IMR-90 (cell line): ENCODE measurements around the gene SLC35D3. TPM values are rescaled to one million over a fixed set of nuclear protein-coding genes. Genes with fewer than 3 reads are reported as not detected.

Experiments used
- ATAC-seq: fragments of 200-7000 bp; cut with Tn5 transposase; 2 replicates; pipeline ENCODE4 v1.9.1; 2020; ENCODE audit warnings: low read depth, mild to moderate bottlenecking, moderate library complexity
- BruUV-seq: library from RNA; stranded (reverse); fragments of 400-500 nt; replicated peaks from 2 replicates; lab custom pipeline; 2021; lab: Mats Ljungman, UMichigan
- CTCF ChIA-PET: fragments of 300-600 bp; formaldehyde crosslinking; extraction: SDS; loops from one replicate; lab custom pipeline; 2021; ENCODE audit warnings: antibody characterized with exemption; lab: Yijun Ruan, JAX
- POLR2A ChIA-PET: fragments of 300-600 bp; sonication (Branson Sonifier 250); formaldehyde crosslinking; loops from one replicate; lab custom pipeline; 2022; ENCODE audit warnings: antibody characterized with exemption; ENCODE audit not compliant: unreplicated experiment; lab: Charles Lee
- DNase-seq: peaks from one replicate; pipeline ENCODE4 v3.0.0; 2013
- H2AFZ ChIP-seq: replicated peaks from 2 replicates; pipeline ENCODE3; 2013; ENCODE audit warnings: low read length, mild to moderate bottlenecking; ENCODE audit not compliant: poor library complexity
- H2AK5ac ChIP-seq: 2 replicates; pipeline ENCODE4 v1.6.1; 2013; ENCODE audit warnings: low read depth, low read length, inconsistent platforms
- H2AK9ac ChIP-seq: replicated peaks from 2 replicates; pipeline ENCODE3; 2013; ENCODE audit warnings: mild to moderate bottlenecking, low read depth, low read length, moderate library complexity; ENCODE audit not compliant: poor library complexity
- H2BK120ac ChIP-seq: 2 replicates; pipeline ENCODE4 v1.6.1; 2013; ENCODE audit warnings: low read depth, low read length, inconsistent platforms
- H2BK15ac ChIP-seq: 3 replicates; pipeline ENCODE4 v1.6.1; 2013; ENCODE audit warnings: low read depth, low read length, inconsistent platforms
- H2BK20ac ChIP-seq: 2 replicates; pipeline ENCODE4 v1.6.1; 2013; ENCODE audit warnings: low read depth, mild to moderate bottlenecking, inconsistent platforms, low read length, moderate library complexity
- H2BK5ac ChIP-seq: 2 replicates; pipeline ENCODE4 v1.6.1; 2013; ENCODE audit warnings: mild to moderate bottlenecking, low read depth, low read length, inconsistent platforms; ENCODE audit not compliant: poor library complexity, severe bottlenecking
- H3K14ac ChIP-seq: replicated peaks from 2 replicates; pipeline ENCODE4 v1.6.1; 2013; ENCODE audit warnings: low read depth, low read length, inconsistent platforms
- H3K18ac ChIP-seq: 2 replicates; pipeline ENCODE4 v1.6.1; 2013; ENCODE audit warnings: low read depth, low read length, control low read depth
- H3K23ac ChIP-seq: 2 replicates; pipeline ENCODE4 v1.6.1; 2013; ENCODE audit warnings: low read depth, low read length, inconsistent platforms
- H3K27ac ChIP-seq: 2 replicates; pipeline ENCODE4 v1.5.1; 2013; ENCODE audit warnings: mild to moderate bottlenecking, control low read depth, low read length; ENCODE audit not compliant: insufficient read depth
- H3K27me3 ChIP-seq: 2 replicates; pipeline ENCODE4 v1.6.1; 2013; ENCODE audit warnings: low read length; ENCODE audit not compliant: control insufficient read depth, insufficient read depth
- H3K36me3 ChIP-seq: 2 replicates; pipeline ENCODE4 v1.6.1; 2013; ENCODE audit warnings: low read length, mixed read lengths; ENCODE audit not compliant: control insufficient read depth, insufficient read depth
- H3K4ac ChIP-seq: 2 replicates; pipeline ENCODE4 v1.6.1; 2013; ENCODE audit warnings: low read depth, low read length, inconsistent platforms
- H3K4me1 ChIP-seq: 2 replicates; pipeline ENCODE4 v1.6.1; 2013; ENCODE audit warnings: low read length, mixed read lengths; ENCODE audit not compliant: control insufficient read depth, insufficient read depth
- H3K4me2 ChIP-seq: 2 replicates; pipeline ENCODE4 v1.6.1; 2013; ENCODE audit warnings: low read depth, mild to moderate bottlenecking, control low read depth, low read length, moderate library complexity
- H3K4me3 ChIP-seq: 2 replicates; pipeline ENCODE4 v1.5.1; 2013; ENCODE audit warnings: low read depth, mild to moderate bottlenecking, control low read depth, low read length, moderate library complexity; ENCODE audit not compliant: insufficient read depth
- H3K56ac ChIP-seq: 2 replicates; pipeline ENCODE4 v1.6.1; 2013; ENCODE audit warnings: low read length, inconsistent platforms; ENCODE audit not compliant: insufficient read depth; ENCODE audit errors: extremely low read depth
- H3K79me1 ChIP-seq, 2 experiments: 2 replicates each; pipeline ENCODE4 v1.6.1; 2013; ENCODE audit warnings: low read length in 2 of 2, inconsistent platforms in 1 of 2, low read depth in 1 of 2
- H3K9ac ChIP-seq: 2 replicates; pipeline ENCODE4 v1.6.1; 2013; ENCODE audit warnings: low read depth, low read length, control low read depth
- H3K9me1 ChIP-seq: 2 replicates; pipeline ENCODE4 v1.6.1; 2013; ENCODE audit warnings: low read length, inconsistent platforms; ENCODE audit not compliant: insufficient read depth
- H3K9me3 ChIP-seq: 2 replicates; pipeline ENCODE4 v1.6.1; 2013; ENCODE audit warnings: low read length; ENCODE audit not compliant: control insufficient read depth, insufficient read depth
- H4K20me1 ChIP-seq: 2 replicates; pipeline ENCODE4 v1.6.1; 2013; ENCODE audit warnings: low read length, inconsistent platforms; ENCODE audit not compliant: insufficient read depth
- H4K5ac ChIP-seq: 2 replicates; pipeline ENCODE4 v1.6.1; 2013; ENCODE audit warnings: mild to moderate bottlenecking, low read depth, low read length, control low read depth
- H4K8ac ChIP-seq, 2 experiments: 2 replicates each; pipeline ENCODE4 v1.6.1; 2013; ENCODE audit warnings: low read depth in 2 of 2, low read length in 2 of 2, control low read depth in 1 of 2, inconsistent platforms in 1 of 2
- H4K91ac ChIP-seq: 2 replicates; pipeline ENCODE4 v1.6.1; 2013; ENCODE audit warnings: low read depth, low read length, inconsistent platforms; ENCODE audit not compliant: insufficient read depth
- BHLHE40 ChIP-seq: fragments of 150-350 bp; IDR thresholded peaks from 2 replicates; pipeline ENCODE4 v1.6.1; 2016; ENCODE audit warnings: mild to moderate bottlenecking, low read depth, low read length
- CEBPB ChIP-seq: IDR thresholded peaks from 2 replicates; pipeline ENCODE4 v1.6.1; 2012; ENCODE audit warnings: low read depth, low read length, improper control_type of control experiment
- CHD1 ChIP-seq: IDR thresholded peaks from 2 replicates; pipeline ENCODE4 v1.6.1; 2012; ENCODE audit warnings: low read depth, low read length, improper control_type of control experiment
- MAZ ChIP-seq: IDR thresholded peaks from 2 replicates; pipeline ENCODE4 v1.6.1; 2012; ENCODE audit warnings: low read depth, mild to moderate bottlenecking, low read length, improper control_type of control experiment, moderate library complexity, borderline replicate concordance
- NFE2L2 ChIP-seq: fragments of 150-350 bp; IDR thresholded peaks from 2 replicates; pipeline ENCODE4 v1.6.1; 2016; ENCODE audit warnings: low read depth, mild to moderate bottlenecking, low read length
- POLR2A ChIP-seq: IDR thresholded peaks from 2 replicates; pipeline ENCODE4 v1.6.1; 2012; ENCODE audit warnings: mild to moderate bottlenecking, low read depth, low read length
- RAD21 ChIP-seq: IDR thresholded peaks from 2 replicates; pipeline ENCODE4 v1.6.1; 2012; ENCODE audit warnings: low read length, improper control_type of control experiment
- RCOR1 ChIP-seq: IDR thresholded peaks from 2 replicates; pipeline ENCODE4 v1.6.1; 2012; ENCODE audit warnings: mild to moderate bottlenecking, low read length, improper control_type of control experiment; ENCODE audit not compliant: insufficient replicate concordance
- RFX5 ChIP-seq: IDR thresholded peaks from 2 replicates; pipeline ENCODE4 v1.8.0; 2012; ENCODE audit warnings: low read depth, mild to moderate bottlenecking, low read length, moderate library complexity
- WGBS, 2 experiments: methylation state at CpG; one replicate each; pipeline versions ENCODE4 v1.1.5 to v1.1.7; 2013; ENCODE audit warnings: missing lambda C conversion rate in 2 of 2; ENCODE audit not compliant: insufficient read length in 1 of 2; ENCODE audit errors: extremely low coverage in 2 of 2; 5-methylcytosine and 5-hydroxymethylcytosine counted together
- dilution Hi-C: fragments of 300-500 bp; cut with HindIII; formaldehyde crosslinking; loops from one replicate; pipeline ENCODE4 v1.14.3; 2018; ENCODE audit warnings: low sequenced_read_pairs; ENCODE audit not compliant: unreplicated experiment
- in situ Hi-C: fragments of 300-500 bp; cut with MboI; formaldehyde crosslinking; loops from 3 replicates; pipeline ENCODE4 v1.14.3; 2019; ENCODE audit warnings: low sequenced_read_pairs, inconsistent platforms, mixed read lengths
- intact Hi-C: fragments of 100-400 bp; cut with micrococcal nuclease; formaldehyde crosslinking; loops from 2 replicates; pipeline ENCODE4 v1.10.0; 2022
- polyA plus RNA-seq, 3 experiments: library from polyadenylated mRNA; depleted of rRNA; stranded (reverse); fragments of >200 nt; gene quantifications; 2 replicates each; pipeline ENCODE4 v1.2.3, GENCODE V29; 2012; ENCODE audit warnings: low replicate concordance in 1 of 3
- total RNA-seq: library from RNA; depleted of rRNA; stranded (reverse); fragments of >200 nt; gene quantifications from 2 replicates; pipeline ENCODE4 v1.2.3, GENCODE V29; 2012
- TF ChIP-seq, protein P1 (sequence below): conservative IDR thresholded peaks from 2 replicates; pipeline ENCODE4 v1.5.1; 2012; ENCODE audit warnings: mild to moderate bottlenecking, low read depth, low read length, improper control_type of control experiment
- TF ChIP-seq, protein P2 (sequence below): fragments of 150-350 bp; IDR thresholded peaks from 2 replicates; pipeline ENCODE4 v1.6.1; 2017; ENCODE audit warnings: mild to moderate bottlenecking, antibody characterized with exemption, low read length, low read depth

Gene SLC35D3
- total and polyA plus RNA-seq, 2 of the 4 experiments (the other 2 are of a cell fraction) = not detected

DNA sequence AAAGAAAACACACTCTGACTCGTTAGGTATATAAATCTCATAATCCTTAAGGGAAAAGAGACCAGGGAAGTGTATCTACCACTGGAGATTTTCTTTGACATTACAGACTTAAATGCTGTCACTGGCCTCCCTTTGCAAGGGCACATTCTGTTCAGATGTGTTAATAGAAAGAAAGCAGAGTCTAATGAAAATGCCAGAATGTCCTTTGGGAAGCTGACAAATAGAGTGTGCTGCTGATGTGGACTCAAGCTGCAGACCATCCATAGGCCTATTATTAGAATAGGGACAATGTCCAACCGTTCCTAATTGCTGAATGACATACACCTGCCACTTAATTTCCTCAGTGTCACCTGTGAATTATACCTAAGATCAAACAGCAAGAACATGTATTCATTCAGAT, 41.2 kb downstream of the SLC35D3 start:
- Histone ChIP-seq H3K56ac (no peak overlapping the region), H4K8ac (no peak overlapping the region), H3K4ac (no peak overlapping the region), H3K4me1 (no peaks in the 10 kb centered on the region), H4K5ac (no peak overlapping the region), H3K27me3 (peaks cover 8% of the 10 kb centered on the region), H3K4me2 (no peak overlapping the region), H3K79me1 (no peaks in the 10 kb centered on the region), H2BK15ac (no peak overlapping the region), H3K9ac (no peak overlapping the region), H3K18ac (no peak overlapping the region), H3K27ac (no peak overlapping the region), H4K91ac (no peak overlapping the region), H2AK5ac (no peak overlapping the region), H3K9me1 (no peaks in the 10 kb centered on the region), H3K36me3 (no peaks in the 10 kb centered on the region), H2AK9ac (no peak overlapping the region), H2BK20ac (no peak overlapping the region), H3K14ac (no peak overlapping the region), H4K20me1 (no peaks in the 10 kb centered on the region), H3K23ac (no peak overlapping the region), H2AFZ (no peak overlapping the region), H2BK120ac (no peak overlapping the region), H3K9me3 (no peaks in the 10 kb centered on the region), H2BK5ac (no peak overlapping the region), H3K4me3 (no peak overlapping the region)
- no peak for DNase-seq
- ChIA-PET POLR2A (no interaction called here), CTCF (no interaction called here)
- intact Hi-C loops = no loop called here
- BruUV-seq = no TSS peak
- in situ Hi-C loops = no loop called here
- ATAC-seq = no peak
- WGBS, 2 experiments = no CpG with 5 or more reads among the region's 2 CpGs
- dilution Hi-C loops = no loop called here
- TF ChIP-seq RFX5 (no peak), CEBPB (no peak), CHD1 (no peak), BHLHE40 (no peak), RCOR1 (no peak), MAZ (no peak), RAD21 (no peak), NFE2L2 (no peak), POLR2A (no peak)
- TF ChIP-seq, protein P1, sequence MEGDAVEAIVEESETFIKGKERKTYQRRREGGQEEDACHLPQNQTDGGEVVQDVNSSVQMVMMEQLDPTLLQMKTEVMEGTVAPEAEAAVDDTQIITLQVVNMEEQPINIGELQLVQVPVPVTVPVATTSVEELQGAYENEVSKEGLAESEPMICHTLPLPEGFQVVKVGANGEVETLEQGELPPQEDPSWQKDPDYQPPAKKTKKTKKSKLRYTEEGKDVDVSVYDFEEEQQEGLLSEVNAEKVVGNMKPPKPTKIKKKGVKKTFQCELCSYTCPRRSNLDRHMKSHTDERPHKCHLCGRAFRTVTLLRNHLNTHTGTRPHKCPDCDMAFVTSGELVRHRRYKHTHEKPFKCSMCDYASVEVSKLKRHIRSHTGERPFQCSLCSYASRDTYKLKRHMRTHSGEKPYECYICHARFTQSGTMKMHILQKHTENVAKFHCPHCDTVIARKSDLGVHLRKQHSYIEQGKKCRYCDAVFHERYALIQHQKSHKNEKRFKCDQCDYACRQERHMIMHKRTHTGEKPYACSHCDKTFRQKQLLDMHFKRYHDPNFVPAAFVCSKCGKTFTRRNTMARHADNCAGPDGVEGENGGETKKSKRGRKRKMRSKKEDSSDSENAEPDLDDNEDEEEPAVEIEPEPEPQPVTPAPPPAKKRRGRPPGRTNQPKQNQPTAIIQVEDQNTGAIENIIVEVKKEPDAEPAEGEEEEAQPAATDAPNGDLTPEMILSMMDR = no peak
- TF ChIP-seq, protein P2, sequence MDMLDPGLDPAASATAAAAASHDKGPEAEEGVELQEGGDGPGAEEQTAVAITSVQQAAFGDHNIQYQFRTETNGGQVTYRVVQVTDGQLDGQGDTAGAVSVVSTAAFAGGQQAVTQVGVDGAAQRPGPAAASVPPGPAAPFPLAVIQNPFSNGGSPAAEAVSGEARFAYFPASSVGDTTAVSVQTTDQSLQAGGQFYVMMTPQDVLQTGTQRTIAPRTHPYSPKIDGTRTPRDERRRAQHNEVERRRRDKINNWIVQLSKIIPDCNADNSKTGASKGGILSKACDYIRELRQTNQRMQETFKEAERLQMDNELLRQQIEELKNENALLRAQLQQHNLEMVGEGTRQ = no peak
